Measurements from ENCODE around the gene LRRTM4. TPM values are rescaled to one million over a fixed set of nuclear protein-coding genes. Genes with fewer than 3 reads are reported as not detected.

LRRTM4 gene
- total and polyA plus RNA-seq, 2 experiments from 2014 or later, result not detected

GRCh38 chr2:76980067-76980787 is 541.9 kb downstream of the LRRTM4 start:
- no peak overlapping the region for H3K27ac ChIP-seq
- H3K4me3 ChIP-seq, result no peak overlapping the region
- no peaks in the 10 kb centered on the region for H3F3A ChIP-seq (ENCODE audit: insufficient read depth)
- H3K9me2 ChIP-seq (ENCODE audit: insufficient read depth), result no peaks in the 10 kb centered on the region
- no peaks in the 10 kb centered on the region for H3K79me2 ChIP-seq (ENCODE audit: insufficient read depth)
- H3K9ac ChIP-seq, result no peak overlapping the region
- H2AFZ ChIP-seq, result no peak overlapping the region
- H3K36me3 ChIP-seq (ENCODE audit: low read depth), result no peaks in the 10 kb centered on the region
- H3K4me2 ChIP-seq (ENCODE audit: unreplicated experiment), result no peak overlapping the region
- no peaks in the 10 kb centered on the region for H3K4me1 ChIP-seq (ENCODE audit: insufficient read depth)
- TF ChIP-seq EZH2phosphoT487 (IDR thresholded peaks at IDR 0.05; ENCODE audit: insufficient read depth, low read depth), result no peak
- TF ChIP-seq EZH2 (IDR thresholded peaks at IDR 0.05; ENCODE audit: insufficient read depth, poor library complexity, severe bottlenecking), result no peak
- no peaks in the 10 kb centered on the region for H4K20me1 ChIP-seq (ENCODE audit: insufficient read depth)
- in situ Hi-C loops (cut with MboI), result no loop called here
- no peaks in the 10 kb centered on the region for H3K27me3 ChIP-seq (replicated peaks; ENCODE audit: insufficient read depth)
- WGBS, 2 experiments (ENCODE audit: low coverage in 1 of 2, low lambda C conversion rate in 2 of 2, missing lambda C conversion rate in 2 of 2), result 9 to 11% methylated on average over 3 of the region's 3 CpGs
- no peak for DNase-seq
- no peaks in the 10 kb centered on the region for H3K9me3 ChIP-seq (ENCODE audit: low read depth)

- in situ Hi-C loops (cut with MboI), result no loop called here
- no peak overlapping the region for H3K4me2 ChIP-seq (ENCODE audit: unreplicated experiment)
- no peaks in the 10 kb centered on the region for H3K9me2 ChIP-seq (ENCODE audit: insufficient read depth)
- no peaks in the 10 kb centered on the region for H4K20me1 ChIP-seq (ENCODE audit: insufficient read depth)
- H3K79me2 ChIP-seq (ENCODE audit: insufficient read depth), result no peaks in the 10 kb centered on the region
- WGBS, 2 experiments (ENCODE audit: low coverage in 1 of 2, low lambda C conversion rate in 2 of 2, missing lambda C conversion rate in 2 of 2), result 17 to 30% methylated on average over 3 of the region's 3 CpGs
- no peak overlapping the region for H3K4me3 ChIP-seq
- H3K36me3 ChIP-seq (ENCODE audit: low read depth), result no peaks in the 10 kb centered on the region
- TF ChIP-seq EZH2 (IDR thresholded peaks at IDR 0.05; ENCODE audit: insufficient read depth, poor library complexity, severe bottlenecking), result no peak
- TF ChIP-seq EZH2phosphoT487 (IDR thresholded peaks at IDR 0.05; ENCODE audit: insufficient read depth, low read depth), result no peak
- H3K27ac ChIP-seq, result no peak overlapping the region
- no peak for DNase-seq
- H3K27me3 ChIP-seq (replicated peaks; ENCODE audit: insufficient read depth), result no peaks in the 10 kb centered on the region
- no peaks in the 10 kb centered on the region for H3K4me1 ChIP-seq (ENCODE audit: insufficient read depth)
- no peak overlapping the region for H2AFZ ChIP-seq
- no peak overlapping the region for H3K9ac ChIP-seq
- H3K9me3 ChIP-seq (ENCODE audit: low read depth), result no peaks in the 10 kb centered on the region
- H3F3A ChIP-seq (ENCODE audit: insufficient read depth), result no peaks in the 10 kb centered on the region
Observed at GRCh38 chr2:76977846-76978727, 544.1 kb downstream of the LRRTM4 start.

GRCh38 chr2:76975752-76976151 is 546.4 kb downstream of the LRRTM4 start:
- Histone ChIP-seq H3K4me3 (no peak overlapping the region), H3K4me1 (ENCODE audit: insufficient read depth) (no peaks in the 10 kb centered on the region), H4K20me1 (ENCODE audit: insufficient read depth) (no peaks in the 10 kb centered on the region), H3K27ac (no peak overlapping the region), H3K9me3 (ENCODE audit: low read depth) (no peaks in the 10 kb centered on the region), H3K79me2 (ENCODE audit: insufficient read depth) (no peaks in the 10 kb centered on the region), H3K9ac (no peak overlapping the region), H3K4me2 (ENCODE audit: unreplicated experiment) (no peak overlapping the region), H3K36me3 (ENCODE audit: low read depth) (no peaks in the 10 kb centered on the region), H3K9me2 (ENCODE audit: insufficient read depth) (no peaks in the 10 kb centered on the region), H3F3A (ENCODE audit: insufficient read depth) (no peaks in the 10 kb centered on the region), H2AFZ (no peak overlapping the region), H3K27me3 (replicated peaks; ENCODE audit: insufficient read depth) (no peaks in the 10 kb centered on the region)
- in situ Hi-C loops (cut with MboI), result no loop called here
- TF ChIP-seq EZH2phosphoT487 (IDR thresholded peaks at IDR 0.05; ENCODE audit: insufficient read depth, low read depth) (no peak), EZH2 (IDR thresholded peaks at IDR 0.05; ENCODE audit: insufficient read depth, poor library complexity, severe bottlenecking) (no peak)
- DNase-seq, result no peak

- Histone ChIP-seq H3K79me2 (ENCODE audit: insufficient read depth) (no peaks in the 10 kb centered on the region), H3K4me3 (no peak overlapping the region), H3F3A (ENCODE audit: insufficient read depth) (no peaks in the 10 kb centered on the region), H3K9me3 (ENCODE audit: low read depth) (no peaks in the 10 kb centered on the region), H4K20me1 (ENCODE audit: insufficient read depth) (no peaks in the 10 kb centered on the region), H3K4me2 (ENCODE audit: unreplicated experiment) (no peak overlapping the region), H3K9me2 (ENCODE audit: insufficient read depth) (no peaks in the 10 kb centered on the region), H2AFZ (no peak overlapping the region), H3K27me3 (replicated peaks; ENCODE audit: insufficient read depth) (no peaks in the 10 kb centered on the region), H3K27ac (no peak overlapping the region), H3K9ac (no peak overlapping the region), H3K4me1 (ENCODE audit: insufficient read depth) (no peaks in the 10 kb centered on the region), H3K36me3 (ENCODE audit: low read depth) (no peaks in the 10 kb centered on the region)
- no peak for TF ChIP-seq EZH2phosphoT487 (IDR thresholded peaks at IDR 0.05; ENCODE audit: insufficient read depth, low read depth)
- no peak for TF ChIP-seq EZH2 (IDR thresholded peaks at IDR 0.05; ENCODE audit: insufficient read depth, poor library complexity, severe bottlenecking)
- no peak for DNase-seq
- WGBS, 2 experiments (ENCODE audit: low coverage in 1 of 2, low lambda C conversion rate in 2 of 2, missing lambda C conversion rate in 2 of 2), result 49 to 57% methylated on average over 4 of the region's 4 CpGs
- in situ Hi-C loops (cut with MboI), result no loop called here
Observed at GRCh38 chr2:76973610-76974009, 548.6 kb downstream of the LRRTM4 start.

Data from GM23248 (cell line).